IMR-90 (cell line): ENCODE data around the gene PTPN23. TPM values are rescaled to one million over a fixed set of nuclear protein-coding genes. Genes with fewer than 3 reads are reported as not detected.
A peak's percentile ranks its signal among the peaks of the same experiment; 100 is the strongest.

Experiments used
- ATAC-seq: fragments of 200-7000 bp; cut with Tn5 transposase; 2 replicates; pipeline ENCODE4 v1.9.1; 2020; ENCODE audit warnings: low read depth, mild to moderate bottlenecking, moderate library complexity
- BruUV-seq: library from RNA; stranded (reverse); fragments of 400-500 nt; replicated peaks from 2 replicates; lab custom pipeline; 2021; lab: Mats Ljungman, UMichigan
- CTCF ChIA-PET: fragments of 300-600 bp; formaldehyde crosslinking; extraction: SDS; loops from one replicate; lab custom pipeline; 2021; ENCODE audit warnings: antibody characterized with exemption; lab: Yijun Ruan, JAX
- POLR2A ChIA-PET: fragments of 300-600 bp; sonication (Branson Sonifier 250); formaldehyde crosslinking; loops from one replicate; lab custom pipeline; 2022; ENCODE audit warnings: antibody characterized with exemption; ENCODE audit not compliant: unreplicated experiment; lab: Charles Lee
- DNase-seq: peaks from one replicate; pipeline ENCODE4 v3.0.0; 2013
- H2AFZ ChIP-seq: replicated peaks from 2 replicates; pipeline ENCODE3; 2013; ENCODE audit warnings: low read length, mild to moderate bottlenecking; ENCODE audit not compliant: poor library complexity
- H2AK5ac ChIP-seq: 2 replicates; pipeline ENCODE4 v1.6.1; 2013; ENCODE audit warnings: low read depth, low read length, inconsistent platforms
- H2AK9ac ChIP-seq: replicated peaks from 2 replicates; pipeline ENCODE3; 2013; ENCODE audit warnings: mild to moderate bottlenecking, low read depth, low read length, moderate library complexity; ENCODE audit not compliant: poor library complexity
- H2BK120ac ChIP-seq: 2 replicates; pipeline ENCODE4 v1.6.1; 2013; ENCODE audit warnings: low read depth, low read length, inconsistent platforms
- H2BK15ac ChIP-seq: 3 replicates; pipeline ENCODE4 v1.6.1; 2013; ENCODE audit warnings: low read depth, low read length, inconsistent platforms
- H2BK20ac ChIP-seq: 2 replicates; pipeline ENCODE4 v1.6.1; 2013; ENCODE audit warnings: low read depth, mild to moderate bottlenecking, inconsistent platforms, low read length, moderate library complexity
- H2BK5ac ChIP-seq: 2 replicates; pipeline ENCODE4 v1.6.1; 2013; ENCODE audit warnings: mild to moderate bottlenecking, low read depth, low read length, inconsistent platforms; ENCODE audit not compliant: poor library complexity, severe bottlenecking
- H3K14ac ChIP-seq: replicated peaks from 2 replicates; pipeline ENCODE4 v1.6.1; 2013; ENCODE audit warnings: low read depth, low read length, inconsistent platforms
- H3K18ac ChIP-seq: 2 replicates; pipeline ENCODE4 v1.6.1; 2013; ENCODE audit warnings: low read depth, low read length, control low read depth
- H3K23ac ChIP-seq: 2 replicates; pipeline ENCODE4 v1.6.1; 2013; ENCODE audit warnings: low read depth, low read length, inconsistent platforms
- H3K27ac ChIP-seq: 2 replicates; pipeline ENCODE4 v1.5.1; 2013; ENCODE audit warnings: mild to moderate bottlenecking, control low read depth, low read length; ENCODE audit not compliant: insufficient read depth
- H3K27me3 ChIP-seq: 2 replicates; pipeline ENCODE4 v1.6.1; 2013; ENCODE audit warnings: low read length; ENCODE audit not compliant: control insufficient read depth, insufficient read depth
- H3K36me3 ChIP-seq: 2 replicates; pipeline ENCODE4 v1.6.1; 2013; ENCODE audit warnings: low read length, mixed read lengths; ENCODE audit not compliant: control insufficient read depth, insufficient read depth
- H3K4ac ChIP-seq: 2 replicates; pipeline ENCODE4 v1.6.1; 2013; ENCODE audit warnings: low read depth, low read length, inconsistent platforms
- H3K4me1 ChIP-seq: 2 replicates; pipeline ENCODE4 v1.6.1; 2013; ENCODE audit warnings: low read length, mixed read lengths; ENCODE audit not compliant: control insufficient read depth, insufficient read depth
- H3K4me2 ChIP-seq: 2 replicates; pipeline ENCODE4 v1.6.1; 2013; ENCODE audit warnings: low read depth, mild to moderate bottlenecking, control low read depth, low read length, moderate library complexity
- H3K4me3 ChIP-seq: 2 replicates; pipeline ENCODE4 v1.5.1; 2013; ENCODE audit warnings: low read depth, mild to moderate bottlenecking, control low read depth, low read length, moderate library complexity; ENCODE audit not compliant: insufficient read depth
- H3K56ac ChIP-seq: 2 replicates; pipeline ENCODE4 v1.6.1; 2013; ENCODE audit warnings: low read length, inconsistent platforms; ENCODE audit not compliant: insufficient read depth; ENCODE audit errors: extremely low read depth
- H3K79me1 ChIP-seq, 2 experiments: 2 replicates each; pipeline ENCODE4 v1.6.1; 2013; ENCODE audit warnings: low read length in 2 of 2, inconsistent platforms in 1 of 2, low read depth in 1 of 2
- H3K9ac ChIP-seq: 2 replicates; pipeline ENCODE4 v1.6.1; 2013; ENCODE audit warnings: low read depth, low read length, control low read depth
- H3K9me1 ChIP-seq: 2 replicates; pipeline ENCODE4 v1.6.1; 2013; ENCODE audit warnings: low read length, inconsistent platforms; ENCODE audit not compliant: insufficient read depth
- H3K9me3 ChIP-seq: 2 replicates; pipeline ENCODE4 v1.6.1; 2013; ENCODE audit warnings: low read length; ENCODE audit not compliant: control insufficient read depth, insufficient read depth
- H4K20me1 ChIP-seq: 2 replicates; pipeline ENCODE4 v1.6.1; 2013; ENCODE audit warnings: low read length, inconsistent platforms; ENCODE audit not compliant: insufficient read depth
- H4K5ac ChIP-seq: 2 replicates; pipeline ENCODE4 v1.6.1; 2013; ENCODE audit warnings: mild to moderate bottlenecking, low read depth, low read length, control low read depth
- H4K8ac ChIP-seq, 2 experiments: 2 replicates each; pipeline ENCODE4 v1.6.1; 2013; ENCODE audit warnings: low read depth in 2 of 2, low read length in 2 of 2, control low read depth in 1 of 2, inconsistent platforms in 1 of 2
- H4K91ac ChIP-seq: 2 replicates; pipeline ENCODE4 v1.6.1; 2013; ENCODE audit warnings: low read depth, low read length, inconsistent platforms; ENCODE audit not compliant: insufficient read depth
- ELK1 ChIP-seq: fragments of 150-350 bp; IDR thresholded peaks from 2 replicates; pipeline ENCODE4 v1.6.1; 2016; ENCODE audit warnings: low read depth, mild to moderate bottlenecking, low read length, moderate library complexity, borderline replicate concordance
- FOS ChIP-seq: fragments of 150-350 bp; IDR thresholded peaks from 2 replicates; pipeline ENCODE4 v1.6.1; 2016; ENCODE audit warnings: low read depth, low read length
- MXI1 ChIP-seq: IDR thresholded peaks from 2 replicates; pipeline ENCODE4 v1.6.1; 2012; ENCODE audit warnings: low read depth, mild to moderate bottlenecking, low read length, moderate library complexity, borderline replicate concordance
- NFE2L2 ChIP-seq: fragments of 150-350 bp; IDR thresholded peaks from 2 replicates; pipeline ENCODE4 v1.6.1; 2016; ENCODE audit warnings: low read depth, mild to moderate bottlenecking, low read length
- POLR2A ChIP-seq: IDR thresholded peaks from 2 replicates; pipeline ENCODE4 v1.6.1; 2012; ENCODE audit warnings: mild to moderate bottlenecking, low read depth, low read length
- RCOR1 ChIP-seq: IDR thresholded peaks from 2 replicates; pipeline ENCODE4 v1.6.1; 2012; ENCODE audit warnings: mild to moderate bottlenecking, low read length, improper control_type of control experiment; ENCODE audit not compliant: insufficient replicate concordance
- RFX5 ChIP-seq: IDR thresholded peaks from 2 replicates; pipeline ENCODE4 v1.8.0; 2012; ENCODE audit warnings: low read depth, mild to moderate bottlenecking, low read length, moderate library complexity
- WGBS, 2 experiments: methylation state at CpG; one replicate each; pipeline versions ENCODE4 v1.1.5 to v1.1.7; 2013; ENCODE audit warnings: missing lambda C conversion rate in 2 of 2; ENCODE audit not compliant: insufficient read length in 1 of 2; ENCODE audit errors: extremely low coverage in 2 of 2; 5-methylcytosine and 5-hydroxymethylcytosine counted together
- dilution Hi-C: fragments of 300-500 bp; cut with HindIII; formaldehyde crosslinking; loops from one replicate; pipeline ENCODE4 v1.14.3; 2018; ENCODE audit warnings: low sequenced_read_pairs; ENCODE audit not compliant: unreplicated experiment
- in situ Hi-C: fragments of 300-500 bp; cut with MboI; formaldehyde crosslinking; loops from 3 replicates; pipeline ENCODE4 v1.14.3; 2019; ENCODE audit warnings: low sequenced_read_pairs, inconsistent platforms, mixed read lengths
- intact Hi-C: fragments of 100-400 bp; cut with micrococcal nuclease; formaldehyde crosslinking; loops from 2 replicates; pipeline ENCODE4 v1.10.0; 2022
- polyA plus RNA-seq, 3 experiments: library from polyadenylated mRNA; depleted of rRNA; stranded (reverse); fragments of >200 nt; gene quantifications; 2 replicates each; pipeline ENCODE4 v1.2.3, GENCODE V29; 2012; ENCODE audit warnings: low replicate concordance in 1 of 3
- total RNA-seq: library from RNA; depleted of rRNA; stranded (reverse); fragments of >200 nt; gene quantifications from 2 replicates; pipeline ENCODE4 v1.2.3, GENCODE V29; 2012
- TF ChIP-seq, protein P1 (sequence below): fragments of 150-350 bp; IDR thresholded peaks from 2 replicates; pipeline ENCODE4 v1.6.1; 2017; ENCODE audit warnings: mild to moderate bottlenecking, antibody characterized with exemption, low read length, low read depth

The PTPN23 gene
- total and polyA plus RNA-seq, 2 of the 4 experiments (the other 2 are of a cell fraction), result 4.5 to 15.1 TPM

DNA sequence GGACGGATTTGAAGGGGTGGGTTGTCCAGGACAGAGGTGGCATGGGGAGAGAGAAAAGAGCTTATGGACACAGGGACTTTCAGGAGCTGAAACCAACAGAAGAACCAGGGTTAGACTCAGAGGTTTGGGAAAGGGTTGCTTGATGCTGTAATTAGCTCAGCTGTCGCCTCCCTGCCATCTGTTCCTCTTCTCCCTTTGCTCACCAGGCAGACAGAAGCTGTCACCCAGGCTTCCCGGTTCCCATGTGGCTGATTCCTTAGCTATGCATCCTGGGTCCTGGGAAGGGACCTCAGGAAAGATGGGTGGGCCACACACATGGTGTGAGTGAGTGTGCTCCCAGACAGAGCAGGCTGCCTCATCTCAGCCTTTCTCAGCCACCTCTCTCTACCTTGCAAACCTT lies 14.1 kb downstream of the PTPN23 start:
- Histone ChIP-seq H4K5ac (no peak overlapping the region), H3K23ac (peak overlapping the region; percentile 82), H3K4ac (peak overlapping the region; percentile 58), H3K27me3 (no peaks in the 10 kb centered on the region), H3K56ac (no peak overlapping the region), H2BK20ac (peak overlapping the region; percentile 2; the same call in 1 of the 2 replicates), H3K14ac (peak overlapping the region; percentile 80), H2AK5ac (peak overlapping the region; percentile 37; the same call in 1 of the 2 replicates), H2AFZ (peak overlapping the region; percentile 24), H2BK120ac (peak overlapping the region; percentile 71), H3K9me3 (no peaks in the 10 kb centered on the region), H3K79me1 (peaks cover 57 to 98% of the 10 kb centered on the region in 2 experiments), H3K4me1 (peaks cover 25% of the 10 kb centered on the region), H2BK5ac (peak overlapping the region; percentile 33), H3K4me3 (no peak overlapping the region), H2BK15ac (peak overlapping the region; percentile 53; the same call in 2 of the 3 replicates), H3K9ac (no peak overlapping the region), H3K4me2 (no peak overlapping the region), H4K20me1 (peaks cover 80% of the 10 kb centered on the region), H4K8ac (peak overlapping the region in 1 of 2 experiments; percentile 26; a peak in 2 of 4 replicates), H3K18ac (no peak overlapping the region), H3K36me3 (peaks cover 9% of the 10 kb centered on the region), H4K91ac (peak overlapping the region; percentile 31), H2AK9ac (peak overlapping the region; percentile 7), H3K27ac (0 out of 2 replicates have a peak overlapping the region, but pooled peaks have one; percentile 3), H3K9me1 (peaks cover 44% of the 10 kb centered on the region)
- ATAC-seq (peak; percentile 9), DNase-seq (peak; percentile 36)
- dilution Hi-C loops, result no loop called here
- WGBS, 2 experiments, result 50% methylated on average over 1 of the region's 3 CpGs; no CpG with 5 or more reads in 1 of the 2 experiments
- ChIA-PET POLR2A (interaction anchor here (0.7 to 1.0 kb wide), 2 partner anchors 14 to 68 kb away, joined by 3 to 4 read pairs; partner anchors contain the start of gene PTPN23), CTCF (interaction anchor here (0.7 to 0.8 kb wide), 2 partner anchors 10 to 12 kb away, joined by 3 to 4 read pairs; no protein-coding TSS in a partner anchor)
- in situ Hi-C loops, result no loop called here
- BruUV-seq, result no TSS peak
- TF ChIP-seq, protein P1, sequence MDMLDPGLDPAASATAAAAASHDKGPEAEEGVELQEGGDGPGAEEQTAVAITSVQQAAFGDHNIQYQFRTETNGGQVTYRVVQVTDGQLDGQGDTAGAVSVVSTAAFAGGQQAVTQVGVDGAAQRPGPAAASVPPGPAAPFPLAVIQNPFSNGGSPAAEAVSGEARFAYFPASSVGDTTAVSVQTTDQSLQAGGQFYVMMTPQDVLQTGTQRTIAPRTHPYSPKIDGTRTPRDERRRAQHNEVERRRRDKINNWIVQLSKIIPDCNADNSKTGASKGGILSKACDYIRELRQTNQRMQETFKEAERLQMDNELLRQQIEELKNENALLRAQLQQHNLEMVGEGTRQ, result no peak
- TF ChIP-seq RFX5, result no peak
- no peak for TF ChIP-seq ELK1
- TF ChIP-seq POLR2A, result no peak
- no peak for TF ChIP-seq MXI1
- TF ChIP-seq NFE2L2, result no peak
- TF ChIP-seq RCOR1, result no peak
- no peak for TF ChIP-seq FOS
- intact Hi-C loops, result no loop called here
